COLO668 (cell line): ENCODE data around the gene CFAP61.
"Not testable (repeated sequence)": the region's sequence is repeated elsewhere in the genome, so short reads cannot be mapped to it uniquely, and the experiment has no call there.

Experiments
- DNase-seq: peaks from one replicate; lab custom pipeline; 2025; ENCODE audit not compliant: unreplicated experiment; lab: John Stamatoyannopoulos, UW

The CFAP61 gene

DNA sequence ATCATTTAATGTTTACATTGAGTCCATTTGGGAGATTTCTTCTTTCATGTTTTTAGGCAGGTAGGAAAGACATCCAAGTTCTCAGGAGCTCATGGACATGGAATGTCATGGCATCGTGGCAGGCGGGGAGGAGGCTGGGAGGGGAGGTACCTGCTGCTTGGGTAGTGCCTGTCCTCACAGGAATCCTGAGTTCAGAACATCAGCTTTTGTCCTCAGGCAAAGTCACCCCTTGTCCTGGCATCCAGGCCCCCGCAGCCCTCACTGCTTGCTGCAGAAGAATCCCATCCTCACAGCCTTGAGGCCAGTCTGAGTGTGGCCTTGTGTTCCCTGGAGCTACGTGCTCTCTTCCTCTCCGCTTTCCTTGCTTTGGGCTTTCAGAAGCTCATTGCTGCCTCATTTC, 157.4 kb downstream of the CFAP61 start:
- DNase-seq: no peak

DNA sequence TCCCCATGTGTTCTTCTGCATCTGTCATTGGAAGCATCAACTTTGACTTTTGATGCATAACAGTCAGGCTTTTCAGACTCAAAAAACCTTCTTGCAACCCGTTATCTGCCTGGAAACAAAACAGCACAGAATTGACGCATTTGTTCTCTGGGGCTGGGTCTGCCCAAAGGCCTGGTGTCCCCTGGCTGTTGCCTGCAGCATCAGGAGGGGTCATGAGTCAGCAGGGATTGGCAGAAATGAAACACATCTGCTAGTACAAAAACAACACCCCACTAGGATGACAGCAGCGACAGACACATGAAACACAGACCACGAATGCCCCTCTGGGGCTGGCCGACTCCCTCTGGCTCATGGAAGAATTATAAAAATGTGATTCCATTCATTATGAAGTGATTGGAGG, 158.0 kb downstream of the CFAP61 start:
- DNase-seq: no peak

DNA sequence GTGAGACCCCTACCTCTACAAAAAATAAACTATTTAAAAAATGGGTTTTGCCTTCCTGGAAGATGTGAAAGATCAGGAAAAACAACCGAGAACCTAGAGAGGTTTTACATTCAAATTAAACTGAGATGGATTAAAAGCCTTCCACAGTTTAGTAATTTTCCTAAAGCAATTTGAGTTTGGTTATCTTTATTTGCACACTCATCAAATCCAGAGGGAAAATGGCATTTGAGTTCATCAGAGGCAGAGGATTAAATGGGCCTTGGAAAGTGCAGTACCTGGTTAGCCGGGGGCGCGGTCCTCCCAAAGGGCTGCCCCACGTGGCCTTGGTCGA, 158.6 kb downstream of the CFAP61 start:
- no peak for DNase-seq

DNA sequence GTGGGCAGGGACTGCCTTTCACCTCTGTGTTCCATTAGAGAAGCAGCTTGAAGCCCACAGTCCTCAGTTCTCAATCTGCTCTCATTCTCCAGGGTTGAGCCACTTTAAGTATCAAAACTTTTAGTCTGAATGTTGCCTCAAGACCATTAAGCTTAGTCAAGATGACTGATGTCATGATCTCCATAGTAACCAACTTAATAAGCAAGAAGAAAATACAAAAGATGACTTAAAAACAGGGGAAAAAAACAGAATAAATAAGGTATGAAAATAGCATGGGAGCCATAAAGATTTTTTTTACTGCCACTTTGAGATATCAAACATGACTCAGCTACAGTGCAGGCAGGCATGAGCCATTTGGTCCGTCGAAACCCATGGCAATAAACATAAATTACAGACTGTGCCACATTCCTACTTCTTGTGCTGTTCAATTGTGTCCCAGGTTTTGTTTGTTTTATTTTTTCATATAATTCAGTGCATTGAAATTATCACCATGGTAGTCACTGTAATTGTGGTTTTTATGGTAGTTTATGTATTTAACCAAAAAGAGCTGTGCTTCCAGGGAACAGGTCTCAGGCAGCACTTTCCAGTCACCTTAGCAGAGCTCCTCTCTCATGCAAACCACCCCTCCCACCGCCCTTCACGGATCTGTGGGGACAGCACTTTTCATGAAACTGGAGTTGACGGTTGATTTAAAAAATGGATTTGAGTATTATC, 159.1 kb downstream of the CFAP61 start:
- peak; percentile 56 for DNase-seq

DNA sequence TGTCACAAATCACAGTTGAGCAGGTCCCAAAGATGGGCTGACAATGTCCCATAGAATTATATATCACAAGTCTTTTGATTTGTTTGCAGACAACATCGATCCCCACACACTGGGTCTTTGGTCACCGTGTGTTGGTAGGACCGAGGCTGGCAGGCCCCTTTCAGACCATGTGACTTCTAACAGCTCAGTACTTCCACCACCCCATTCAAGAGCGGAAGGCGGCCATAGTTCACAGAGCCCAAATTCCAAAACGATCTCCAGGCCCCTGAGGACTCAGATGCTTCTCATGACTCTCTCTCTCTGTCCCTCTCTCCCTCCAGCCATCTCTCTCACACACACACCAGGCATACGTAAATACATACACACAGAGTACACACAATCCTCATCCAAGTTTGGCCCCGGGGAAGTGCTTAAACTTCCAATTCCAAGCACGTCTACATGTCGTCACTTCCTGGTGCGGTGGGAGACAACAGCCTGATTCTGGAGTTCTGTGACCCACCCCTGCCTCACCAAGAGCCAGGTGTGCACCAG, 159.7 kb downstream of the CFAP61 start:
- peak; percentile 91 for DNase-seq

DNA sequence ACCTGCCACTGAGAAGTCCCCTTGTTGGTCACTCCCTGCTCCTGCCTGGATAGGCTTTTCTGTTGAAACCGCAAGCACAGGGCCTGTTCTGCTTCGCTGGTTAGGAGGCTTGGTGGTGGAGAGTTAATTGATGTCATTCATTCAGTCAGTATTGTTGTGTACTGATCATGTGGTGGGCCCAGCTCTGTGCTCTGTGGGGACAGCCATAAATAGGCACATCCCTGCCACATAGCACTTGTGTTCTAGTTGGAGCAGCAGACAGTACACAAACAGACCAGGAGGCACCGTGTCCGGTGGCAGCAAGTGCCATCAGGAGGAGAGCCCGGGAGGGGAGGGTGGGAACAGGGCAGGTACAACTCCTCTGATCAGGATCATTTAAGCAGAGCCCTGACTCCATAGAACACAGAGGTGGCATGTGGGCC, 160.4 kb downstream of the CFAP61 start:
- peak; percentile 94 for DNase-seq

DNA sequence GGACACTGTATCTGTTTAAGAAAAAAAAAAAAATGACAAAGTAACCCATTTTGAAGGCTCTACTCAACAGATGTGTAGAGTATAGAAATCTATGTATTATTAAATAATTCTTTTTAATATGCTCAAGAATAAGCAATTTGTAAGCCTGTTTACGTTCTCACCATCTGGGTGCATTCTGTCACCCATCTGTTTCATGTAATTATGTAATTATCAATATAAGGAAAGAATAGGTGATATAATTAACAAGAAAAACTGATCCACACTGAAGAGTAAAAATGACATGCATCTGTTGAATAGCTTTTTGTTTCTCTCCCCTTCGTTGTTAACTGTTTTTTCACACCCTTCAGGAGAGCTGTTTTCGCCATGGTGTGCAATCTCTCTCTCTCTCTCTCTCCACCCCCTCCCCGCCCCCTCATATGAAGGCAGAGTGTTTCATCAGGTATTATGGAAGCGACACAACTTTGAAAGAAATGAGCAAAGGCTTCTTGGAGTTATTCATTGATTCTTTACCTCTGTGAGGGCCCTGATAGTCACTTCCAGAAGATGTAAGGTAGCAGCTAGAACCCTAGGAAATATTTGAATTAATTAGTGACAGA, 161.3 kb downstream of the CFAP61 start:
- no peak for DNase-seq

DNA sequence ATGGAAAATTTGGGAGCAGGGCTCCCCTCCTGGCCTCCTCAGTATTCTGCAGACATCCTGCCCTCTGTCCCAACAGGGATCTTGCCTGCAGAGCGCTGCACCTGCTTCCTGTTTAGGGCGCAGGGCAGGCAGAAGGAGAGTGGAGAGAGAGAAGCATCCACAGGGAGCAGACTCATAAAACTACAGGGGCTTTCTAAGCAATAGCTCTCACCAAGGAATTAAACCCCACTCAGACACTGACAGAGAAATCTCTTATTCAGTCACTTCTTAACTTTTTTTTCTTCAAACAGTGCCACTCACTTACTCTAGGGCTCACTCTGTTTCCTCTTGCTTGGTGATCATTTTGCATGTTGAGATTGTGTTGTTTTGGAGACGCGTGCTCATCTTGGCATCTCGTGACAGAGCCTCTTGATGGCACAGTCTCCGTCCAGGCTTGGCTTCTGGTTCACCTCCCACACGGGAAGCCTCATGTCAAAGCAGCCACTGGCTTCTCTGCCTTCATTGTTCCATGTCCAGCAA, 162.5 kb downstream of the CFAP61 start:
- DNase-seq: peak; percentile 73

DNA sequence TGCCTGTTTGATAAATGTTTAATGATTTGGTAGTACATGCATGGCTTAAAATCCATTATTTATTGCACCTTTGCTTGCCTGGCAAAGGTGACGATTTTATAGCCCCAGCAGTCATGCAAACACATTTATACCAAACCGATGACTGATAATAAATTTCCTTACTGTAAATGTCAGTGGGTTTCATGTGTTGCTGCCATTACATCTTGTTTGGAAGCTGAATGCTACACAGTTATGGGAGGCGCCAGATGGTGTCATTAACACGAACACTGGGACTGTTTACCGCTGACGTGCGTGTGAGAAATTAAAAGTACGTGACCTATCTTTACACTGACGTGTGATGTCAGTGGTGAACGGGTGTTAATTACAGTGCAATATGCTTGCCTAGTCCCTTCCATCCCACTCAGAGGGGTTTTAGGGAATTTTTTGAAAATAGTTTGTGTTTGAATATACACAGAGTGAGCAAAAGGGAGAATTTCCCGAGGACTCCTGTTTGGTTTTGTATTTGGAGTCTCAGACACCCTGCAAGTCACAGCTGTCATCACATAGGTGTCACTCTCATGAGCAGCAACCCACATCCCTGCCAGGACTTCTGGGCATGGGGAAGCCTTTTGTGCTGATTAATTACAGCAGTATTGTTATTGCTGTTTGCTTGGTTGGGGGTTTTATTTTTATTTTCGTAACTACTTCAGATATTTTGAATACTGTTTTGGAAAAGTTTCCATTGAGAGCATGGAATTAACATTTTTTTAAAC, 163.8 kb downstream of the CFAP61 start:
- DNase-seq: peak; percentile 88

DNA sequence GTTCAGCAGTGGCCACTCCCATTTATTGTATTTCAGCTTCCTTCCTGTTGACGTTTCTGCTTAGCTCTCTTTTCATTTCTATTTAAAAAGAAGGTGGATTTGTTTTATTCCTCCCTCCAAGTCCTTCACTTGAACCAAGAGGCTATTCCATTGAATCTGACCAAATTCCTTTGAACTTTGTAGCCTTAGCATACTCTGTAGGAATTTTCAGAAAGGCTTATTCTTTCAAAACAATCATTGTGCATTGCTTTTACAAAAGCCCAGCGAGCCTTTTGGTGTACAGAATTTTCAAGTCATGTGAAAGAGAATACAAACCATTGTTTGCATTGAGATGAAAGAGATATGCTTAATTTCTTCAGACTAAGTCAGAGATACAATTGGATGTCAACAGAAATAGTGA, 164.6 kb downstream of the CFAP61 start:
- no peak for DNase-seq

DNA sequence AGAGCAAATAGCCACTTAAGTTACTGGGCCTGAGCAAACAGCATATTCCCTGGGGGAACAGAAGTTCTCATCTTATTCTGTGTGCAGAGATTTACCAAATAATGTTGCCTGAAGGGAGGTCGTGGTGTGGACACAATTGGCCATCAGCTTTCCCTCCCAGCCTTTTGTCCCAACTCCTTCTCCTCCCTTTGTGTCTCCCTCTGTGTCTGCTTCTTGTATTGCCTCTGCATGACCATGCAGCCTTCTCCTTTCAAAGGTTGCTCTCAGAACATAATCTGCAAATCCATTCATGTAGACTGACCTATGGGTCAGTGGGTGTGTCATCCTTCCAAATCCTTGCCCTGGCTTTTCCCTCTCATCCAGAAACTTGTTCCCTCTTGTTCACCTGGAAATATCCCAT, 165.3 kb downstream of the CFAP61 start:
- no peak for DNase-seq

DNA sequence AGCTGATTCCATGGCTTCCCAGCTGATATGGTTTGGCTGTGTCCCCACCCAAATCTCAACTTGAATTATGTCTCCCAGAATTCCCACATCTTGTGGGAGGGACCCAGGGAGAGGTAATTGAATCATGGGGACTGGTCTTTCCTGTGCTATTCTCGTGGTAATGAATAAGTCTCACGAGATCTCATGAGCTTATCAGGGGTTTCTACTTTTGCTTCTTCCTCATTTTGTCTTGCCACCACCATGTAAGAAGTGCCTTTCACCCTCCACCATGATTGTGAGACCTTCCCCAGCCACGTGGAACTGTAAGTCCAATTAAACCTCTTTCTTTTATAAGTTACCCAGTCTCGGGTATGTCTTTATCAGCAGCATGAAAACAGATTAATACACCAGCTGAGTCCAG, 165.8 kb downstream of the CFAP61 start:
- DNase-seq: not testable (repeated sequence)

DNA sequence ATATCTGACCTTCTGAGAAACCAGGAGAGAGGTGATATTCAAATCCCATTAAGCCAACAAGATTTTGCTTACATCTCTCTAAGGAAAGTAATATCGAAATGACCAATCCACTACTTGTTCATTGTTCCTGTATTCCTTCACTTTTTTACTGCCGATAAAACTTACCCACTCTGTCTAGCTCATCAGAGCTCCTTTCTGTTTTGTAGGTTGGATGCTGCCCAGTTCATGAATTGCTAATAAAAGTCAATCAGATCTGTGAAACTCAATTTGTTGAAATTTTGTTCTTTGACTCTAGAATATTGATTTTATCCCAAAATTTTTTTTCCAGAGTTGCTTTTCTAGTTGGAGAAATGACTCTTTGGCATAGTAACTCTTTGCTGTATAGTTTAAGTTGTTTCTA, 166.7 kb downstream of the CFAP61 start:
- DNase-seq: no peak

DNA sequence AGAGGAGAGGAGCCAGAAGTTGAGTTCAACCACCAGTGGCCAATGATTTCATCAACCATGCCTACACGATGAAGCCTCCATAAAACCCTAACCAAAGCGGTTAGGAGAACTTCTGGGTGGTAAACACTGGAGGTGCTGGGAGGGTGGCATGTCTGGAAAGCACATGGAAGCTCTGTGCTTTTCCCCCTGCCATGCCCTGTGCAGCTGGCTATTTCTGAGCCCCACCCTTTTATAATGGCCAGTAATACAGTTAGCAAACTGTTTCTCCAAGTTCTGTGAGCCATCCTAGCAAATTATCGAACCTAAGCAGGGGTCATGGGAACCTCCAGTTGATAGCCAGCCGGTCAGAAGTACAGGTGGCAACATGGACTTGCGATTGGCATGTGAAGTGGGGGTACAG, 167.8 kb downstream of the CFAP61 start:
- no peak for DNase-seq

DNA sequence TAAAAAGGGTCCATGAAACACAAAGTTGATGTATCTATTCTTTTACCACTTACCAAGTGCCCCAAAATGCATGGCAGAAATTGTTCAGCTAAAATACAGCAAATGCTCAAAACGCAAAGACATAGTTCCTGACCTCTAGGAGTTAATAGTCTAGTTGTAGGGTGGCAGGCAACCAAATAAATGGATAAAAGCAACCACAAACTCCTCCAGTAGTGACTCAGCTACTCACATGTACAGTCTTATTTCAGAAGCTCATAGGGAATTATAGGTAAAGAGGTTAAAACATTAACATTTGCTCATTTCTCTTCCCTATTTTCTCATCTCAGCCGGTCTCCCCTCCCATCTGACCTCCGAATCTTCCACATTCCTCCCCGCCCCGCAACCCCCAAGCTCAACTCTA, 171.6 kb downstream of the CFAP61 start:
- no peak for DNase-seq

DNA sequence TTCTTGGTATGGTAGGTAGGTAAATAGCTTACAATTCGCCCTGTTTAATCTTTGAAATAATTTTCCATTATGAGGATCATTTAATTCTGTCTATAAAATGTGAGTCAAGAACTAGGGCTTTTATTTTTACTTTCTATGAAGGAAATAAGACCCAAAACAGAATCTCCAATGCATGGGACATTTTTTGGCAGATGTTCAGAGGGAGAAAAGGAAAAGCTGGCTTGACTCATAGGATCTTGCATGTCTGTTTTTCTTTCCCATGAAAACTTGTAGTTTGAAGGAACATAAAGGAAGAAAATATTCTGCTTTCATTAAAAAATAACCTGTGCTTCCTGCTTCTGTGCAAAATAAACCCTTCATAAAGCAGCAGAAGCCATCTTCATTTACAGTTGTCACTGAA, 172.5 kb downstream of the CFAP61 start:
- DNase-seq: no peak

DNA sequence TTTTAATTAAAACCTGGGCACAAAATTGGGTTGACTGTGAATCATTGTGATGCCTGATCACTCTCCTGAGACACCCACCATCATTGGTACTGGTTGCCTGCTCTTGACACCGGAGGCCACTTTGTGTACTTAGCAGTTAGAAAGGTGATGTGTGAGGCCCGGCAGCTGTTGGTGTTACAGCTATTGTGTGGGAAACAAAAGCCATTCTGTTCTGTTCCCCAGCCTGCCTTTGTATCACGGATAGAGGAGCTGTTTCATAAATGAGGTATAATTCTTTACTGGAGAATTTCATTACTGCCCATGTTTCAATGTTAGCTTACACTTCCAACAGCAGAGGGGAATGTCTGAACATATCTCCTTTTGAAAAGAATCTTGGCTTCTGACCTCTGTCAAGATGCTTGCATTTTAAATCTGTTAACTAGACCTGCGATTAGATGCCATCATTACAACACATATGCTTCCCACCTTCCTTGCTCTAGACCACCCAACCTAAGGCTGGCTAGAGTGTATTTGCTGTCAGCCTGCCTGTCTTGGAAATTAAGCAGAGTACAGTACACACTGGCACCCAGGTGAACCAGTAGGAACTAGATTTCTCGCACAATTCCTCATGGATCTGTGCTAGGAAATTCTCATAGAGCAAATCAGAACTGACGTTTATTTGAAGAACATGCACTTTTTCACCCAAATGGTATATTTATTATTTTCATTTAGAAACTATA, 173.2 kb downstream of the CFAP61 start:
- DNase-seq: peak; percentile 90

DNA sequence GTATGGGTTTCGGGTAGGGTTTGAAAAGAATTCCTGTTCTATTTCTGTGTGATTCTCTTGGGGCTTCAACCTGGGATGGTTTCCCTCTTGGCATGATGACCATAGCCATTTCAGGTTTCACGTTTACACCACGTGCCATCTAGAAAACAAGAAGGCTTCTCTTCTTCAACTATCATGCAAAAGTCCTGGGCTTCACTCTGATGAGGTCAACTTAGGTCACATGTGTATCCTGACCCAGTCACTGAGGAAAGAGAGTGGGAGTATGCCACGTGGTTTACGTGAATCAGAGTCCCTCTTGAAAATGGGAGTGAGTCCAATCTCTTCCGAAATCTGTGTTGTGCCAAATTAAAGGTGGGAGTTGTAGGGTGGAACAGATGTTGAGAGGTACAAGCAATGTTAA, 174.2 kb downstream of the CFAP61 start:
- no peak for DNase-seq

DNA sequence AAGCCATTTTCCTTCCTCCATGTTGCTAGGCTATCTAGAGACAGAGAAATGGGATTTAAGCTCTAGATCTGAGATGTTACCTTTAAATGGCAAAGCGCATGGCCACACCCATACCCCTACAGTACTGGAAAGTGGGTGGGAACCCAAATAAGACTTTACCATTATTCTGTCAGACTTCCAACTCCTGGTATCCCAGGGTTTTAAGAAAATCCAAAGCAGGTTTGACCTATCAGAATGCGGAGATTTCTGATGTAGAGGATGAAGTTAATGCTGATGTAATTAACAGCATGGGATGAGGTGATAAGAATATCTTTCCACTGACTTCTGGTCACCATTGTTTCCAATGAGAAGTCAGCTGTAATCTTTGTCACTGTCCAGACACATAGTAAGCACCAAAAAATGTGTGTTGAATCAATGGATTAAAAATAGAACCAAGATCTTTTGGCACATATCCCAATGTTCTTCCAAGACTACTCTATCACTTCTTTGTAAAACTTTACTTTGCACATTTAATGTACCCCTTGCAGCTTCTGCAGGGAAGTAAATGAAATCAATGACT, 174.8 kb downstream of the CFAP61 start:
- DNase-seq: no peak

DNA sequence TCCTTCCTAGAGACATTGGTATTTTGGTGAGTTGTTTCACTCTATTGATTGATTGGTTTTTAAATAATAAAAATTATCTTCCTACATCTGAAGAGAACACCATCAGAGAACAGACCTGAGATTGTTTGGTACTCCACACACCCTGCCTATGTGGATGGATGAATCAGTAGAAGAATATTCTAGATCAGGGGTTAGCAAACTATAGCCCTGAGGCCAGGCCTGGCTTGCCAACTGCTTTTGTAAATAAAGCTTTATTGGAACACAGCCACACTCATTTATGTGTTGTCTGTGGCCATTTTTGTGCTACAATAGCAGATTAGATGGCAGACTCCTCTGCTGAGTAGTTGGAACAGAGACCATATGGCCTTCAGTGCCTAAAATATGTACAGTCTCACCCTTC, 176.0 kb downstream of the CFAP61 start:
- no peak for DNase-seq

DNA sequence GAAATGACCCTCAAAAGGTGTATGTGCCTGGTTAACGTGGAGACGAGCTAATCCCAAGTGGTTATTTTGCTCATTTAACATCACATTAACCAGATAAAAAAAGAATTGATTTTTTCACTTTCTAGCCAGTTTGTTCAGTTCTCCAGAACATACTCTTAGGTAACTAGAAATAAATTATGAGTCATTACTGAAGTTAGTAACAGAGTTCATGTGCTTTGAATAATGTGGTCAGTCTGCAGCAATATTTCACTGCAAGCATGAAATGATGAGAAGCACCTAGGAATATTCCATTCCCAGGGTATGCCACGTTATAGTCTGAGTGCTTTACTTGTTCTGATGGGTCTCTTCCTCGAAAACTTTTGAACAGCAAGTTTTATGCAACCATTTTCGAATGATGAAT, 177.3 kb downstream of the CFAP61 start:
- DNase-seq: no peak
